ENCODE results near the gene CEP128. TPM values are rescaled to one million over a fixed set of nuclear protein-coding genes. Genes with fewer than 3 reads are reported as not detected.

CEP128 gene
- total RNA-seq: 5.4 and 7.7 TPM in 2 replicates

GRCh38 chr14:80941241-80942185, at the start of gene CEP128:
TSS of gene CEP128 (minus strand) at chr14:80941738.
- Histone ChIP-seq H3K27me3 (ENCODE audit: insufficient read depth, low read length) (no peaks in the 10 kb centered on the region), H3K4me1 (ENCODE audit: insufficient read depth, low read length) (peaks cover 13% of the 10 kb centered on the region), H3K4me3 (ENCODE audit: insufficient read depth, low read length) (peak within 1 kb of the TSS; percentile 95), H2AFZ (ENCODE audit: low read length) (peak within 1 kb of the TSS; percentile 99), H3K79me2 (ENCODE audit: insufficient read depth, low read length) (peaks cover 7% of the 10 kb centered on the region), H4K20me1 (ENCODE audit: insufficient read depth, low read length) (no peaks in the 10 kb centered on the region), H3K27ac (ENCODE audit: low read depth, low read length) (peak within 1 kb of the TSS; percentile 61), H3K9me3 (ENCODE audit: low read depth, low read length) (no peaks in the 10 kb centered on the region), H3K4me2 (ENCODE audit: insufficient read depth, low read length) (peak within 1 kb of the TSS; percentile 98), H3K36me3 (ENCODE audit: insufficient read depth, low read length) (no peaks in the 10 kb centered on the region)
- no peak for TF ChIP-seq CTCF (IDR thresholded peaks at IDR 0.05; ENCODE audit: extremely low read depth, low read depth, low read length)
- peak; percentile 93 for DNase-seq (ENCODE audit: insufficient read length, low spot score, missing footprints)

GRCh38 chr14:80988735-80989429, 47.3 kb upstream of the CEP128 start:
- Histone ChIP-seq H3K4me3 (ENCODE audit: insufficient read depth, low read length) (no peak overlapping the region), H3K4me1 (ENCODE audit: insufficient read depth, low read length) (peaks cover 4% of the 10 kb centered on the region), H3K36me3 (ENCODE audit: insufficient read depth, low read length) (no peaks in the 10 kb centered on the region), H2AFZ (ENCODE audit: low read length) (no peak overlapping the region), H4K20me1 (ENCODE audit: insufficient read depth, low read length) (no peaks in the 10 kb centered on the region), H3K79me2 (ENCODE audit: insufficient read depth, low read length) (no peaks in the 10 kb centered on the region), H3K27me3 (ENCODE audit: insufficient read depth, low read length) (peaks cover 13% of the 10 kb centered on the region), H3K4me2 (ENCODE audit: insufficient read depth, low read length) (peak overlapping the region; percentile 1), H3K27ac (ENCODE audit: low read depth, low read length) (no peak overlapping the region), H3K9me3 (ENCODE audit: low read depth, low read length) (no peaks in the 10 kb centered on the region)
- no peak for DNase-seq (ENCODE audit: insufficient read length, low spot score, missing footprints)
- no peak for TF ChIP-seq CTCF (IDR thresholded peaks at IDR 0.05; ENCODE audit: extremely low read depth, low read depth, low read length)

GRCh38 chr14:80988192-80988591, 46.7 kb upstream of the CEP128 start:
- Histone ChIP-seq H3K27ac (ENCODE audit: low read depth, low read length) (no peak overlapping the region), H3K79me2 (ENCODE audit: insufficient read depth, low read length) (no peaks in the 10 kb centered on the region), H3K36me3 (ENCODE audit: insufficient read depth, low read length) (no peaks in the 10 kb centered on the region), H3K9me3 (ENCODE audit: low read depth, low read length) (no peaks in the 10 kb centered on the region), H3K27me3 (ENCODE audit: insufficient read depth, low read length) (peaks cover 13% of the 10 kb centered on the region), H2AFZ (ENCODE audit: low read length) (no peak overlapping the region), H3K4me2 (ENCODE audit: insufficient read depth, low read length) (no peak overlapping the region), H4K20me1 (ENCODE audit: insufficient read depth, low read length) (no peaks in the 10 kb centered on the region), H3K4me3 (ENCODE audit: insufficient read depth, low read length) (no peak overlapping the region), H3K4me1 (ENCODE audit: insufficient read depth, low read length) (peaks cover 4% of the 10 kb centered on the region)
- TF ChIP-seq CTCF (IDR thresholded peaks at IDR 0.05; ENCODE audit: extremely low read depth, low read depth, low read length): no peak
- no peak for DNase-seq (ENCODE audit: insufficient read length, low spot score, missing footprints)
